ENCODE data around the gene FBXL16. TPM values are rescaled to one million over a fixed set of nuclear protein-coding genes. Genes with fewer than 3 reads are reported as not detected.

FBXL16 gene
- polyA plus RNA-seq, 1 experiment = 0.67 TPM

DNA sequence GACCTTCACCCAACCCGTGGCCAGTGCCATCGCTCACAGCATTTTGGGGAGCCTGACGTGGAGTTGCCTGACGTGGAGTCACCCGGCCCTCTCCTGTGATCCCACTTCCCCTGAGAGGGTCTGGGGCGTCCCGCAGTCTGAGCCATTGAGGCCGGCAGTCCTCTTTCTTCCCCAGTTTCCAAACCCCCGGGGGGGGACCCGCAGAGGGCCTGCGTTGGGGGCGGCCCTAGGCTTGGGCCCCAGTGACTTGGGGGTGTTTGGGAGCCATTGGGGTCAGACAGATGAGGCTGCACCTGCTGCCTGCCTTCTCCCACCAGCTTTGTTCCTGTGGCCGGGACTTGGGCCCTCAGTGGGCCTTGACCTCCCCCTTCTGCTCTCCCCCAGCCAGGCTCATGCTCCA, 35.9 kb downstream of the FBXL16 start:
- TF ChIP-seq, protein P1, sequence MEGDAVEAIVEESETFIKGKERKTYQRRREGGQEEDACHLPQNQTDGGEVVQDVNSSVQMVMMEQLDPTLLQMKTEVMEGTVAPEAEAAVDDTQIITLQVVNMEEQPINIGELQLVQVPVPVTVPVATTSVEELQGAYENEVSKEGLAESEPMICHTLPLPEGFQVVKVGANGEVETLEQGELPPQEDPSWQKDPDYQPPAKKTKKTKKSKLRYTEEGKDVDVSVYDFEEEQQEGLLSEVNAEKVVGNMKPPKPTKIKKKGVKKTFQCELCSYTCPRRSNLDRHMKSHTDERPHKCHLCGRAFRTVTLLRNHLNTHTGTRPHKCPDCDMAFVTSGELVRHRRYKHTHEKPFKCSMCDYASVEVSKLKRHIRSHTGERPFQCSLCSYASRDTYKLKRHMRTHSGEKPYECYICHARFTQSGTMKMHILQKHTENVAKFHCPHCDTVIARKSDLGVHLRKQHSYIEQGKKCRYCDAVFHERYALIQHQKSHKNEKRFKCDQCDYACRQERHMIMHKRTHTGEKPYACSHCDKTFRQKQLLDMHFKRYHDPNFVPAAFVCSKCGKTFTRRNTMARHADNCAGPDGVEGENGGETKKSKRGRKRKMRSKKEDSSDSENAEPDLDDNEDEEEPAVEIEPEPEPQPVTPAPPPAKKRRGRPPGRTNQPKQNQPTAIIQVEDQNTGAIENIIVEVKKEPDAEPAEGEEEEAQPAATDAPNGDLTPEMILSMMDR (IDR thresholded peaks at IDR 0.05; ENCODE audit: insufficient read depth, low read depth, low read length) = no peak
- POLR2A ChIA-PET = no interaction called here
- H3K36me3 ChIP-seq (ENCODE audit: control insufficient read depth, insufficient read depth, low read length) = peaks cover 41% of the 10 kb centered on the region
- no peak for DNase-seq (ENCODE audit: low read depth)
- CTCF ChIA-PET = no interaction called here
- H3K27me3 ChIP-seq (ENCODE audit: control insufficient read depth, insufficient read depth, low read length) = no peaks in the 10 kb centered on the region
- H3K4me3 ChIP-seq (ENCODE audit: low read depth, low read length) = no peak overlapping the region

DNA sequence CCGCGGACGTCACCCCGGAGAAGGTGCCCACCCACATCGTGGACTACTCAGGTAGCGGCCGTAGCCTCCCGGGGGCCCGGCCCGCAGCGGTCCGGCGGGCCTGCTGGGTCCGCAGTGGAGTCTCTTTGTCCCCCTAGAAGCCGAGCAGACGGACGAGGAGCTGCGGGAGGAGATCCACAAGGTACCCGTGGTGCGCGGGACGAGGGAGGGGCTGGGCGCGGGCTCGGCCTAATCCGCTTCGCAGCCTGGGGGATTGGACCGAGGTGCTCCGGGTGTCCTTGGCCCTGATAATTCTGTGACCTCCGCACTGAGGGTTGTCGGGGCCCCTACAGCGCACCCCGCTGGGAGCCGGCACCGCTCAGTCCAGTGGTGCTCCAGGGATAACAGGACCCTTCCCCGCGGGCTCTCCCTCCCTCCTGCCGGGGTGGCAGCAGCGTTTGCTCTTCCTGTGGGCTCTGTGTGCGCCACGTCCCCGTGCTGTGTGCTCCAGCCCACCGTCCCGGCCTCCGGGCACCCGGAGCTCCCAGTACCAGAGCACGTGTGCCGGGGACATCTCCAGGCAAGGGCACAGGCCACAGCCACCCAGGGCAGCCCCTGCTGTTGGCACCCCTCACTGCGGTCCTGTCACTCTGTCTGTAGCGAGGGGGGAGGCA, 37.0 kb downstream of the FBXL16 start:
- no peak for DNase-seq (ENCODE audit: low read depth)
- TF ChIP-seq, protein P1 (IDR thresholded peaks at IDR 0.05; ENCODE audit: insufficient read depth, low read depth, low read length) = no peak
- ChIA-PET CTCF (interaction anchor here (0.7 to 3.1 kb wide), 3 partner anchors 8 to 1189 kb away, joined by 3 to 20 read pairs (median 6); partner anchors contain the start of genes RHBDL1 and STUB1), POLR2A (no interaction called here)
- H3K36me3 ChIP-seq (ENCODE audit: control insufficient read depth, insufficient read depth, low read length) = peaks cover 39% of the 10 kb centered on the region
- H3K27me3 ChIP-seq (ENCODE audit: control insufficient read depth, insufficient read depth, low read length) = no peaks in the 10 kb centered on the region
- peak overlapping the region; percentile 99 for H3K4me3 ChIP-seq (ENCODE audit: low read depth, low read length)

DNA sequence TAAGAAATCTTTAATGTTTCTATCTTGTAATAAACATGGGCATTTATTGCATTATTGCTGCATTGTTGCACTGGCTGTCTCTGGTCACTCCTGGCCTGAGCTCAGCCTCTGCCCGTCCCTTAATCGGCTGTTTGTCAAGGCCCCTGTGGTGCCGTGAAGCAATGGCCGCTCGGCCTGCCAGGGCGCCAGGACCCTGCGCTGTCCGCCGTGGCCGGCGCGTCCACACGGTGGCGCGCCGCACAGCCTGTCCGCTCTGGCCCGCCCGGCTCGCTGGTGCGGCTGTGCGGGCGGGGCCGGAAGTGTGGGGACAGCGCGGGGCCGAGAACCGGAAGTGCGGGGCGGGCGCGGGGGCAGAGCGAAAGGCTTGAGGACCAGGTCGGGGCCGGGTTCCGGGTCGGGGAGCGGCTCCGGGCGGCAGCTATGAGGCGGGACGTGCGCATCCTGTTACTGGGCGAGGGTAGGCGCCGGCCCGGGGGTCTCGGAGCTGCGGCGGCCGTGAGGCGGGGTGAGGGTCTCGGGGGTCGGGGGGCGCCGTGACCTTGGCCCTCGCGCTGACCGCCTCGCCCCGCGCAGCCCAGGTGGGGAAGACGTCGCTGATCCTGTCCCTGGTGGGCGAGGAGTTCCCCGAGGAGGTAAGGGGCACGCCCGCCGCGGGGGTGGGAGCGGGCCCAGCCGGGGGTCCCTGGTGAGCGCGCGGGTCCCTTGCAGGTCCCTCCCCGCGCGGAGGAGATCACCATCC, 37.7 kb downstream of the FBXL16 start, which contains the start of gene RHOT2:
Gene RHOT2 (plus strand): TSS at position 353 of the 739 bp plus-strand sequence. CDS start 68 bp downstream, at position 421.
- H3K36me3 ChIP-seq (ENCODE audit: control insufficient read depth, insufficient read depth, low read length) = peaks cover 32% of the 10 kb centered on the region
- no peaks in the 10 kb centered on the region for H3K27me3 ChIP-seq (ENCODE audit: control insufficient read depth, insufficient read depth, low read length)
- H3K4me3 ChIP-seq (ENCODE audit: low read depth, low read length) = peak within 1 kb of the TSS; percentile 99
- TF ChIP-seq, protein P1 (IDR thresholded peaks at IDR 0.05; ENCODE audit: insufficient read depth, low read depth, low read length) = peak; percentile 40
- ChIA-PET POLR2A (no interaction called here), CTCF (interaction anchor here (0.7 to 3.1 kb wide), 4 partner anchors 8 to 1190 kb away, joined by 3 to 20 read pairs (median 4); partner anchors contain the start of genes RHBDL1, STUB1 and WDR24)
- no peak for DNase-seq (ENCODE audit: low read depth)

DNA sequence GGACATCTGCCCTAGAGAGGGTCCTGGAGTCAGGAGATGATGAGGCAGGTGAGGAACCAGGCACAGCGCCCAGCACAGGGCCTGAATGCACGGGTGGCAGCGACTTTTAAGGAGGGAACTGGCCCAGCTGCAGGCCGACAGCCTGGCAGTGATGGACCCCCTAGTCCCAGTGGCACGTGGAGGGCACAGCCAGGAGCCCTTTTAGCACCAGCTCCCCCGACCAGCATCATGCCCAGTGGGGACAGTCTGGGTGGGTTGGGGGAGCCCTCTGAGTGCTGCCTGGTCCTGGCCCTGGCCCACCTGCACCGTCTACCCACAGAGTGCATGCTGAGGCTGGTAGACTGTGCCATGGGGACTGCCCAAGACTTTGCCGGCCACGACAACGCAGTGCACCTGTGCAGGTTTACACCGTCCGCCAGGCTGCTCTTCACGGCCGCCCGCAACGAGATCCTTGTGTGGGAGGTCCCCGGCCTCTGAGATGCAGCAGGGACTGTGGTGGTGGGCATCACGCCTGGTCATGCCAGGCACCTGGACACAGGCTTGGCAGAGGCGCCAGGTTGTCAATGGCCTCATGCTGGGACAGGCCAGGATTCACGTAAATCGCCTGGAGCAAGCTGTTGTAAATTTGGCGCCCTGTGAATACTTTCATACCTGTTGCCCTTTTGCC, 38.4 kb downstream of the FBXL16 start:
- Histone ChIP-seq H3K36me3 (ENCODE audit: control insufficient read depth, insufficient read depth, low read length) (peaks cover 29% of the 10 kb centered on the region), H3K4me3 (ENCODE audit: low read depth, low read length) (no peak overlapping the region), H3K27me3 (ENCODE audit: control insufficient read depth, insufficient read depth, low read length) (no peaks in the 10 kb centered on the region)
- TF ChIP-seq, protein P1 (IDR thresholded peaks at IDR 0.05; ENCODE audit: insufficient read depth, low read depth, low read length) = no peak
- ChIA-PET POLR2A (no interaction called here), CTCF (interaction anchor here (1.5 to 3.1 kb wide), 3 partner anchors 9 to 23 kb away, joined by 3 to 20 read pairs (median 6); partner anchors contain the start of genes RHBDL1, STUB1 and WDR24)
- no peak for DNase-seq (ENCODE audit: low read depth)

DNA sequence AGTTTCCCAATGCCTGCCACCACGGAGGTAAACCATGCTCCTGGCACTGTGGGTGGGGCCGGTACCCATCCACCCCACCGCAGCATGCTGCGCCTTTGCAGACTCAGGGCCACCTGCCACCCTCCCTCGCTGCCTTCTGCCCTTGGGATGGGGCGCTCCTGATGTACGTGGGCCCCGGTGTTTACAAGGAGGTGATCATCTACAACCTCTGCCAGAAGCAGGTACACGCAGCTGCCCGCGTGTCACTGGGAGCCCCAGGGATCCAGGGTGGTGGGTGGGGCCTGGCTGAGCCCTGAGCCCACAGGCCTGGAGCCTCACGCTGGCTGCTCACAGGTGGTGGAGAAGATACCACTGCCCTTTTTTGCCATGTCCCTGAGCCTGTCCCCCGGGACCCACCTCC, 39.0 kb downstream of the FBXL16 start:
- DNase-seq (ENCODE audit: low read depth) = no peak
- Histone ChIP-seq H3K36me3 (ENCODE audit: control insufficient read depth, insufficient read depth, low read length) (peaks cover 23% of the 10 kb centered on the region), H3K27me3 (ENCODE audit: control insufficient read depth, insufficient read depth, low read length) (no peaks in the 10 kb centered on the region), H3K4me3 (ENCODE audit: low read depth, low read length) (no peak overlapping the region)
- TF ChIP-seq, protein P1 (IDR thresholded peaks at IDR 0.05; ENCODE audit: insufficient read depth, low read depth, low read length) = no peak
- POLR2A ChIA-PET = no interaction called here
- CTCF ChIA-PET = interaction anchor here (0.9 to 3.1 kb wide), 3 partner anchors 9 to 23 kb away, joined by 3 to 20 read pairs (median 4); partner anchors contain the start of genes STUB1 and WDR24
